Inflammatory macrophage (primary cell): ENCODE data around the gene GAL3ST3.

Experiments used
- DNase-seq, 2 donors: peaks; one replicate each; pipeline ENCODE4 v3.0.0-alpha.2; 2020 to 2022

GAL3ST3 gene

DNA sequence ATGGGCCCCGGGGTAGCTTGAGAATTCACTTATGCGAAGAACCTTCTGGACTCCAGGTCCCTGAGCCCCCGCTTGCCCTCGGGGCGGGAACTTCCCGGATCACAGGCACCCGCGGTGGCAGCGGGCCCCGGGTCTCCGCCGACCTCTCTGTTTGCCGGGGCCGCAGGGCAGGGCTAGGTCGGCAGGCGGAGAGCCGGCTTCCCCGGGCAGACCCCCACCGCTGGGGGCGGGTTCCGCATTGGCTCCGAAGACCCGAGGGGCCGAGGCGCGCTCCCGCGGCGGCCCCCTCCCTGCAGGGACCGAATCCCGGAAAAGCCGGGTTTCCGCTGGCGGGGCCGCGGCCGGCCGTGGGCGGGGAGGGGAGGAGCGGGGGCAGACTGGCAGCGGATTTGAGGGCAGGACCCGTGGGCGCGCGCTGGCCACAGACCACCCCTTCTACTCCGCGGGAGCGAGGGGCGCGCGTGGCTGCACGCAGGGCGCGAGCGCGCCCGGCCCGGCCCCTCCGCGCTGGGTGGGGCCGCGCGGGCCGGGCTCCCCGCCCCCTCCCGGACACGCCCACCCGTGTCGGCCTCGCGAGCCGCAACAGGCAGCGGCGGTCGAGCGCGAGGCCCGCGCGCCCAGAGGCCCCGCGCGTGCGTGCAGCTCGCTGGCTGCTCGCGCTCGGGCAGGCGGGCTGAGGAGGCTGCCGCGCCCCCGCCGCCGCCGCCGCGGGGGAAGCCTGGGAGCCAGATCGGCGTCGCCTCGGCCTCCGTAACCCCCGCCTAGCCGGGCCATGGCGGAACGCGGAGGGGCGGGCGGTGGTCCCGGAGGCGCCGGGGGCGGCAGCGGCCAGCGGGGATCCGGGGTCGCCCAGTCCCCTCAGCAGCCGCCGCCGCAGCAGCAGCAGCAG lies 21.0 kb upstream of the GAL3ST3 start, which contains the start of gene PACS1:
Gene PACS1 (plus strand): TSS at position 558 of the 889 bp plus-strand sequence. CDS start 215 bp downstream, at position 773.
- peak; percentile 70 to 85 for DNase-seq

DNA sequence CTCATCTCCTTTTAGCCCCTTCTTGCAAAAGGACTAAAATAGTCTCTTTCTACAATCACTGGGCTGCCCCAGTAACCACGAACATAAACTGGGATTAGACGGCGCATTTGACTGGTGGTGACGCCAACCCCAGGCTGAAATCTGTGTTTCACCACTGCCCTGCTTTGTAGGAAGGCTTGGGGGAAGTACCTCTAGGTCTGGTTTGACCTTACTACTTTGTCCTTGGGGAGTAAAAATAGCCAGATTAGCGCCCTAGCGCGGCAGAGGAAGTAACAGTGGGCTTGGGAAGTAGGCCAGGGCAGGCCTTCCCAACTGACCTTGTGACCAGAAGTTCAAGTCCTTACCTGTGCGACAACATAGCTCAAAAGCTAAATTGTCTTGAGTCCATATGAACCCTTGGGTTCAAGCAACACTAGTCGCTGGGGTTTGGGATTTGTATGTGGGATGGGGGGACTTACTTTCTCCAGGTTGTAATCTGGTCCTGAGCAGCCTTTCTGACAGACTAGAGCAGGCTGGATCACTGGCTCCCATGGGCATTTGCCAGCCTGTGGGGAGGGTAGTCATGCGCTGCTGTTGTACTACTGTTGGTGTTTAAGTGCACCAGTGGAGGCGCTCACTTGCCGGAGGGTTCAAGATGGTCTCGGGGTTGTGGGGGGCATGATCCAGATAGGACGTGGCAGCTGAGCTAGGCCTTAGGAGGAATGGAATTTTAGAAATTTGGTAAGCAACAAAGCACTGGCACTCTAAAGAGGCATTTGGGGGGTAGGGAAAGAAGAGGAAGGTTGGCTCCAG lies 20.2 kb upstream of the GAL3ST3 start:
- peak; percentile 90 to 95 for DNase-seq

DNA sequence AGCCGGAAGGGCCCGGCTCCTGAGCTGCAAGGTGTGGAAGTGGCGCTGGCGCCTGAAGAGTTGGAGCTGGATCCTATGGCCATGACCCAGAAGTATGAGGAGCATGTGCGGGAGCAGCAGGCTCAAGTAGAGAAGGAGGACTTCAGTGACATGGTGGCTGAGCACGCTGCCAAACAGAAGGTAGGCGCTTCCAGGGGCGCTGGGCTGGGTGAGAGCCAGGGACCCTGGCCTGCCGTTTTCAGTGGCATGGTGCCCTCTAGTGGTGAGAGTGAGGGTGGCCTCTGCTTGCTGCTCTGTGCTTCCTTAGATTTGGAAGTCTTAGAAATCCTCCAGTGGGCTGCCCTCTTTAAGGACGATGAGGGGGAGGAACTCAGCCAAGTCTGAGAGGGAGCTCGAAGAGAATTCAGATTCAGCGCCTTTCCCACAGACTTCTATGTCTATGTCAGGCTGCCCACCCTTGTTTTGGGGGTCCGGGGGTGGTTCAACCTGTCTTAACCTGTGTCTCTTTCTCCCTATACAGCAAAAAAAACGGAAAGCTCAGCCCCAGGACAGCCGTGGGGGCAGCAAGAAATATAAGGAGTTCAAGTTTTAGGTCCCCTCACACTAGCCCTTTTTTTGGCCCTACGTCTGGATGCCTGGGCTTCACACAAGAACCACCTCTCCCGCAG lies 19.3 kb upstream of the GAL3ST3 start:
- DNase-seq: peak; percentile 61 to 65

DNA sequence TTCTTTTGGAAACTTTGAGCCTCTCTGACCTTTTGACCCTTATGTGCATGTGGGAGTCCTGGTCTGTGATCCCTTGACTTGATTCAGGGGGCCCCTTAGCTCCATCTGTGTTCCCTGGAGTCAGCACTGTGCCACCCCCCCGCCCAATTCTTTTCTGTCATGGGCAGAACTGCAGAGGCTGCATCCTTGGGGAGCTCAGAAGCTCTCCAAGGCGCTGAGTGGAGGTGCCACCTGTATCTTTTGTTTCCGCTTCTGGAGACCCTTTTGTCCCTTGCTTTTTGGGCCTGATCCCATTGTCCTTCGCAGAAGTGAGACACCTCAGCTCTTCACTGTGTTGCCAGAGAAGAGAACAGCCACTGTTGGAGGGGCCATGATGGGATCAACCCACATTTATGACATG lies 18.7 kb upstream of the GAL3ST3 start:
- DNase-seq: no peak

DNA sequence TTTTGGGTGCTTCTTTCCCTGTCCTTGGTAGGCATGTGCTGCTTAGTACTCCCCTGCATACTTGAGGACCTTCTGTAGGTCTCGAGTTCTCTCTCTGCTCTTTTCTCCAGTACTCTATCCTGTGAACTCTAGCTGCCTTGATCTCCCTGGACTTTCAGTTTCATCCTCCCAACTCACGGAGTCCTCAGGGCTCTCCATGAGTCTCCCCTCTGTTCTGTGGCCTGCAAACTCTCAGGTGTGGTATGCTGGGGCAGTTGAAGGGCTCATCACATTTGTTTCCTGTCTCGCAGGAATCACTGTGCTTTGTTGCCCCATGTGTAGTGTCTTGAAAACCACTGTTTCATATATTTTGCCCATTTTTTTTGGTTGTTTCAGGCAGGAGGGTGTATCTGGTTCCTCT lies 17.8 kb upstream of the GAL3ST3 start:
- peak; percentile 20 to 36 for DNase-seq

DNA sequence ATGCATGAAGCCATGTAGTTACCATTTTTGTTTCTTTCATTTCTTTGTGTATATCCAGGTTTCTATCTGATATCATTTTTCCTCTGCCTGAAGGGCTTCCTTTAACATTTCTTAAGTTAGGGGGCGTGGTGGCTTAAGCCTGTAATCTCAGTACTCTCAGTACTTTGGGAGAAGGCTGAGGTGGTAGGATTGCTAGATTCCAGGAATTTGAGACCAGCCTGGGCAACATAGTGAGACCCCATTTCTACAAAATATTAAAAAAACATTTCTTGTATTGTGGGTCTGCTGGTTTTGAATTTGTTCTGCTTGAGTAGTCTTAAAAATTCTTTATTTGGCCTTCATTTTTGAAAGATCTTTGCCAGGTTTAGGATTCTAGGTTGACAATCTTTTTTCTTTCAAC lies 15.6 kb upstream of the GAL3ST3 start:
- DNase-seq: no peak

DNA sequence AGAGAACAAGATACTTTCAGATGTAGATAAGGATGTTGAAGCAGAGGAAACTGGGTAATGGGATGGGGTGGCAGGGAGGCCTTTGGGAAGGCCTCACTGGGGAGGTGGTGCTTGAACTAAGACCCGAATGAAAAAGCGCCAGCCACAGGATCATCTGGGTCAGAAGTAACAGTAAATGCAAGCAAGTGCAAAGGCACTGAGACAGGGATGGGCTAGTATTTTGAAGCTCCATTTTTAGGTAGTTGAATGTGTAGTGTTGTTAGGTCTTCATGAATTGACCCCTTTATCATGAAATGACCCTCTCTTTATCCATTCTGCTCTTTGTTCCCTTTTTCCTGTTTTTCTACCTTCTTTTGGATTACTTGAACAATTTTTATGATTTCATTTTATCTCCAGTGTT lies 14.9 kb upstream of the GAL3ST3 start:
- DNase-seq: no peak

DNA sequence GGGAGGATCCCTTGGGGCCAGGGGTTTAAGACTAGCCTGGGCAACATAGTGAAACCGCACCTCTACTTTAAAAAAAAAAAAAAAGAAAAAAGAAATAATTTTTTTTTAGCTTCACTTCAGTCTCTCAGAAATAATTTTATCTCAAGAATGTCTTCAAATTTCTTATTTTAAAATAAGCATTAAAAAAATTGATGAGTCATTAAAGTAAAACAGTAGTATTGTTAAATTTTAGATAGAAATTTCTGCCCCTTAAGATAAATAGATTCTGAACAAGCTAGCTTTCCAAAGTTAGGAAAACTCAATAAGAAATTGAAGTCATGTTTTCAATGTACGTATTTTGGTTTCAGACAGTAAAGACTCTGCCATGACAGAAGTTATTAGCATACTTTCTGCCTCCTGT lies 13.4 kb upstream of the GAL3ST3 start:
- DNase-seq: no peak

DNA sequence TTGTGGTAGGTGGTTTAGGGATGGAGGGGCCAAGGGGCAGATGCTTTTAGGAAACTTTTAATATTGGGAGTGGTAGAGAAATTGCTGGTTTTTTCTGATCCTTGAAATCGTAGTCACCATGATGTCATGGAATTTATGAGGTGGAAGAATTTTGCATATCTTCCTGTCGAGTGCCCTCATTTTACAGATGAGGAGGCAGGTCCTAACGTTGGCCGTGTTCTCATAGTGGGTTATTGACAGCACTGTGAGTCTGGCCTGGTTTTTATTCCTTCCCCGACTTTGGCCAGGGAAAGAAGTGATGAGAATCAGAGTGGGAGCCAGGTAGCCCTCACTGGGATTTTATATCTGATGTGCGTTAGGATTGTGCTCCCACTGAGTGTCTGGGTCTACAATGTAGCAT lies 12.3 kb upstream of the GAL3ST3 start:
- DNase-seq: no peak

DNA sequence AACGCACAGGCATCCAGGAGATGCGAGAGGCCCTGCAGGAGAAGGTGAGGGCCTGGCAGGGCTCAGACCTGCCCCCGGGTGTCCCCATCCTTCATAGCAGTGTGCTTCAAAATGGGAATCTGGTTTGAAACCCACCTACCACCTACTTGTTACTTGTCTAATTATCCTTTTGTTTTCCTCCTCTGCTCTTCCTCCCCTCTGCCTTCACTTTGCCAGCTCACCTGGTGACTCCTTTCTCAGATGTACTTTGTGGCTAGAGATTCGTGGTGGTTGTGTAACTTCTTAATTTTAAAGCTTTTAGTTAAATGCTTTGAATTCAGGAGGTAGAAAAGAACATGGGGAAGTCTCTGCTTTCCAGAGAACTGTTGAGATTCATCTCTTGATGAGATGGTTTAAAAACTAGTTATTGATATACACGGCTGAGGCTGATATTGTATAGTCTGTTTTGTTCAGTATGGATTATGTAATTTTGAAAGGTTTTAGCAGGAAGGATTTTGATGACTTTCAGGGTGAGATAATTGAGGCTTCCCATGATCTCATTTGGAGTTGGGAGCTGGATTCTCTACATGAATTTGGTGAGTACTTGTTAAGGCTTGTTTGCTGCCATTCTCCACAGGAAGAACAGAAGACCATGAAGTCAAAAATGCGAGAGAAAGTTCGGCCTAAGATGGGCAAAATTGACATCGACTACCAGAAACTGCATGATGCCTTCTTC lies 11.2 kb upstream of the GAL3ST3 start:
- DNase-seq: no peak

DNA sequence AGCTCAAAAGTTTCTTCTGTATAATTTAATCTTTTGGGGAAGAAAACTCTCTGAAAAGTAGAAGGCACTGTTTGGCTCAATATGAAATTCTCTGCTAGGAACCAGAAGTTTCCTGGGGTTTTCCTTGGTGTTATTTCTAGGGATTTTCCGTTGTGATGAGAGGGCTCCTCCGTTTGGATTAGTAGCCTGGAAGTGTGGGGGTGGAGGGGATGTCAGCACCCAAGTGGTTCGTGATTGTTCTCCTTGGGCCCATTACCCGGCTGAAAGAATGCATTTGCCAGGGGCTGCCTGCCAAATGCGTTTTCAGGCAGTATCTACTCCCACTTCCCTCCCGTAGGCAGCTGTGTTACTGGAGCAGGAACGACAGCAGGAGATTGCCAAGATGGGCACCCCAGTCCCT lies 7.5 kb upstream of the GAL3ST3 start:
- DNase-seq: no peak

DNA sequence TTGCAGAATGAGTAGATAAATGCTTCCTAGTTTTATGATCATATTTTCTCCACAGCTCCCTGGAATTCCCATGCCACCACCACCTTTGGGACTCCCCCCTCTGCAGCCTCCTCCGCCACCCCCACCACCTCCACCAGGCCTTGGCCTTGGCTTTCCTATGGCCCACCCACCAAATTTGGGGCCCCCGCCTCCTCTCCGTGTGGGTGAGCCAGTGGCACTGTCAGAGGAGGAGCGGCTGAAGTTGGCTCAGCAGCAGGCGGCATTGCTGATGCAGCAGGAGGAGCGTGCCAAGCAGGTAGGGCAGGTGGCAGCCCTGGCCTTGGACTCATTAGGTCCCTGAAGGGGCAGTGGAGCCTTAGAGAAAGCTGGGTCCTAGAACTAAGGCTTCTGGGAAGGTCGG lies 6.1 kb upstream of the GAL3ST3 start:
- DNase-seq: no peak

DNA sequence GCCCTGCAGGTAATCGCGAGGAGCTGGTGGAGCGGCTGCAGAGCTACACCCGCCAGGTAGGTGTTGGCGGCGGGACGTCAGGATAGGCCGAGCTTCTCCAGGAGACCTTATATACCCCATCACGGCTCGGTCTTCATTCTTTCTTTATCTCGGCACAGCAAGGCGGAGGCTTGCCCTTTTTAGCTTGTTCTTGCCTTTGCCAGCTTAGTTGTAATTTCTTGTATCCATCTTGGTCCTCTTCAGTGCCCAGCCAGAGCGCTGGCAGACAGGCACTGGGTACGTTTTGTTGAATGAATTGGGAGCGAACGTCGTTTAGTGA lies 3.7 kb upstream of the GAL3ST3 start:
- DNase-seq: no peak

DNA sequence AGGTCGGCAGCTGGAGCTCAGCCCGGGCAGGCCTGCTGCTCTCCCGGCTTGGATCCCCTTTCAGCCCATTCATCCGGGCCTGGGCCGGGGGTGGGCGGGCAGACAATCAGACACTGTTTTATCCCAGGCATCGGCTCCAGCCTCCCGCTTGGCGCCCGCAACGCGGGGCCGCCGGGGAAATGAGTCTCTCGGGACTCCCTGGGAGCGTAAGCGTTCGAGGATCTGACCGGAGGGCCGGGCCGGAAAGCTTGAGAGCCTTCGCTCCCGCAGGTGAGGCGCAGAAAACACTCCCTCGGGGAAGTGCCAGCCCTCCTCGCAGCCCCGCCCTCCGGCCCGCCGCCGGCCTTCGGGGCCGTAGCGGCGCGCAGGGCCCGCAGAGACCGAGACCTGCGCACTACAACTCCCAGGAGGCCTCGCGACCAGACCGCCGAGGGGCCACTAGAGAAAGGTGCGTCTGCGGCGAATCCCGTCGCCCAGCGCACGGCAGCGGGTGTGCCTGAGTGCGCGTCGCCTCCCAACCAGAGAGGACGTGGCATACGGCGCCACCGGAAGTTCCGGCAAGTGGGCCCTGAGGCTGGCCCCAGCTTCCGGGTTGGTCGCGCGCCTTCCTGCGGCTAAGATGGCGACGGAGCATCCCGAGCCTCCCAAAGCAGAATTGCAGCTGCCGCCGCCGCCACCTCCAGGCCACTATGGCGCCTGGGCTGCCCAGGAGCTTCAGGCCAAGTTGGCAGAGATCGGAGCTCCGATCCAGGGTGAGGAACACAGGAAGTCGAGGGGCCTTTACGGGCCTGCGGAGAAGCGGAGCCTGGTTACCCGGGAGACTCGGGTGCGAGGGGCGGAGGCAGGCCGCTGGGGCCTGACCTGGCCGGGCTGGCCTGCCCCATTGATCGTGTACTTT lies 3.1 kb upstream of the GAL3ST3 start, which contains the start of gene SF3B2:
Gene SF3B2 (plus strand): TSS at position 599 of the 898 bp plus-strand sequence. CDS start 21 bp downstream, at position 620.
- DNase-seq: peak; percentile 97 to 99

DNA sequence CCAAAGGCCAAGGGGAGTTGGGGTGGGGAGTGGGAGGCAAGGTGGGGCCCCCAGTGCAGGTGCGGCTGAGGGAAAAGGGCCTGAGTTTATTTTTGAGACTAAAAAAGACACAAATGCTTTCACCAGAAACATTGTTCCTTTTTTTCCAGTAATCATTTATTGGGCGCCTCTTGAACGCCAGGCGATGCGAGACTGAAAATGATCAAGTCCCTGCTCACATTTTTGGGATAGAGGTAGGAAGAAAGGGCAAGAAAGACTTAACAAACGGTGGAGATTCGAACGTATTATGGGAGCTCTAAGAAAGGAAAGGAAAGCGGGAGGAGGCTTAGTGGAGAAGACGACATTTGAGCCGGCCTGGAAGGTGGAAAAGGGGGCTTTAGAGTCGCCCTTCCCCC lies 2.4 kb upstream of the GAL3ST3 start:
- DNase-seq: no peak

DNA sequence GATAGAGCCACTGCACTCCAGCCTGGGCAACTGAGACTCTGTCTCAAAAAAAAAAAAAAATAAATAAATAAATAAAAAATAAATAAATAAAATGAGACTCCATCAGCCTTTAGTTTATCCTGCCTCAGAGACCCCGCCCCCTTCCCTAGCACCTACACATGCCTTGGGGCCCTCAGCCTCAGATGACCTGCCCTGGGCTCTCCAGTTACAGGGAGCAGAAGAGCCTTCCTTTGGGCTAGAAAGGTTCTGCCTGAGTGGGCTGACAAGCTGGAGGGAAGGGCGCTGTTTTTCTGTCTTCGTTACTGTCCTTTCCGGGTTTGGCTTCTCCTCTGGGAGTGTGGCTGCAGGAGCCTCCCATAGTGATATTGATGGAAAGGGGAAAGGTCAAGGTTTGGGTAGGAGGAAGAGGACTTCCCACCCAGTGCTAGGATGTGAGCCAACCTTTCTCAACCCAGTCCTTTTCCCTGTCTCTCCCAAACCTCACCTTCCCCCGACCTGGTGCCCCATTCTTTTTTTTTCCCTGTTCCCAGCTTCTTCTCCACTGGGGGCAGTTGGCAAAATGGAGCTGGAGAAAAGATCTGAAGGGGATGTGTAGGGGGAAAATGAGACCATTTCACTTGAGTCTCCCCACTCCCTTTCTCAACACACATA lies 1.7 kb upstream of the GAL3ST3 start:
- no peak for DNase-seq

DNA sequence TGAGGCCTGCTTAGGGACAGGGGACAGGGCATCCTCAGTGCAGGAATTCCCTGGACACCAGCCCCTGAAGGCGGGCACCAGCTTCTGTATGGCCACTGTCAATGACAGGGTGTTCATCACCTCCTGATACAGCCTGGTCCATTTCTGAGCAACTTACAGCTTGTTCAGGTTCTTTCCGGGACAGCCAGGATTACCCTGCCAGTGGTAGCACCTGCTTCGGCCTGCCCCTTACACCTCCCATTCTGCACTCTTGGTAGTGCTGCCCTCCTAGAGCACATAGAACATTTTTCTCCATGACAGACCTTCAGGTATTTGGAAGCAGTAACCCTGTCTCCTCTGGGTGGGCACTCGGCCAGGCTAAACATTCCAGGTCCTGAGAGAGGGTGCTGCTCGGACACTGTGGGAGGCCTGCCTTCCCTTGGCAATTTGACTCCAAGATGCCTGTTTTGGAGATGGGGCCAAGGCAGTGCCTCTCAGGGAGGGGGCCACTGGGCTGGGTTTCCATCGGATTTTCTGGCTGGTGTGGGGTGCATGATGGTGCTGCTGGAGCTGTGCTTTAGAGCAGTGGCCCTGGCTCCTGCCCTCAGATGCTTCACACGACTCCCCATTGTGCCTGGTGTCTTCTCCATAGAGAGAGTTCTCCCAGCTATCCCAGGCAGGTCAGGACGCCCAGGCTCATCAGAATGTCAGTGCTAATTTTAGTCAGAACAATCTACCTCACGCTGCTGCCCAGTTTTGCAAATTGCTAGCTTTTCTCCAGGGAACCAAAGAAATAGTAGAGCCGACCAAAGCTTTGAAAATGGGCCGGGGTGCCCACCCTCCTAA lies 1.2 kb downstream of the GAL3ST3 start:
- DNase-seq: no peak

DNA sequence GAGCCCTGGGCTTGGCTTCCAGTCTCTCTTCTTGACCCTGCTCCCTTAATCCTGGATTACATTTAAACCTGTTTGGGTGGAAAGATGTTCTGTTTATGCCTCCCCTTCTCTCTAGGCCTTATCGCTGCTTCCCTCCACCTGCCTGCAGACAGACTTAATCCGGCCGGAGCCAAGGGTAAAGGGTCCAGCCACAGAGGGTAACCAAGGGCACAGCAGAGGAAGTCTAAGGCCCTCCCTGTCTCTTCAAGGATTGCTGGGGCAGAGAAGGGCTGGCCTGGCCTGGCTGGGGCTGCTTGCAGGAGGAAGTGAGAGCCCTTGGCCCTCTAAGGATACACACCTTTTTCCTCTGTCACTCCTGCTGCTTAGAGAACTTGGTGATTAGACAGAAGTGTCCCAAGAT lies 2.1 kb downstream of the GAL3ST3 start:
- no peak for DNase-seq

DNA sequence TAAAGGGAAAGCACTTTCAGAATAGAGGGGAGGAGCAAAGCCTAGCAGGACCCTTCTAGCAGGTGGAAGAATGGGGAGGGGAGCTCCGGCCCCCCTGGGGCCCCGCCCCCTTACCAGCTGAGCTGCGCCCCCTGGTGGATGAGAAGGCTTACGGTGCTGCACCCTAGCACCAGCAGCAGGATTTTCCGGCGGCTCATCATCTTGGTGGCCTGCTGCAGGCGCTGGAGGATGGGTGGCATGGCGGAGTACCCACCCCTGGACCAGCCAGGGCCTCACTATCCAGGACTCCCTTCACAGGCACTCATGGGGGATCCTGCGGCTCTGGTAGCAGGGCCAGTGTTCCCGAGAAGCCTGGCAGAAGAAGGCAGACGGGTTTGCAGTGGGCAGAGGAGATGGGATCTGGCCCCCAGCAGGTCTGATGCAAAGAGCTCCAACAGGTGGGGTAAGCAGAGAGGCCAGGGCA lies 3.8 kb downstream of the GAL3ST3 start:
- DNase-seq: peak; percentile 69 to 79

DNA sequence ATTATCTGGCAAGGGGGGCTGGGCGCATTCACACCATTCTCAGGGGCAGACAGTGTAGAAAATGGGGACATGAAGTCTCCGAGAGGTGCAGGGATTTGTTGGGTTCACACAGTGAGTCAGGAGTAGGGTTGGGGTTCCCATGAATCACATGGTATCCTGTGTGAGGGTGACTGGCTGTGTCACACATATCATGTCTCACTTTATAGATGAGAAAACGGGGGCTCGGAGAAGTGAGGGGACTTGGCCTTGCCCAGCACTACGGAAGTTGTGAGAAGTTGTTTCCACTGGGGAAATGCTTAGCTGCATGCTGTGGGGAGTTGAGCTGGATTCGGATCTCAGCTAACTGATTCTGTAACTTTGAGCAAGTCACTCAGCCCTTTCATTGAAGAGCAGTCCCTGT lies 4.2 kb downstream of the GAL3ST3 start:
- peak in 1 of 2 donors; percentile 4 for DNase-seq
